Activated effector memory CD4-positive, alpha-beta T cell treated with Interleukin-2 at 50 U/mL for 16 hours (primary cell): ENCODE data around the gene PRMT2.
"Not testable (repeated sequence)": the region's sequence is repeated elsewhere in the genome, so short reads cannot be mapped to it uniquely, and the experiment has no call there.

Source experiments
- DNase-seq: peaks from one replicate; pipeline ENCODE4 v3.0.0-alpha.2; 2020

The PRMT2 gene

GRCh38 chr21:46646541-46647154 lies 11.2 kb downstream of the PRMT2 start:
- no peak for DNase-seq

- no peak for DNase-seq
Observed at GRCh38 chr21:46648539-46648938, 13.1 kb downstream of the PRMT2 start.

- DNase-seq = no peak
Observed at GRCh38 chr21:46649356-46649755, 13.9 kb downstream of the PRMT2 start.

- no peak for DNase-seq
Observed at GRCh38 chr21:46650476-46651098, 15.1 kb downstream of the PRMT2 start.

- DNase-seq = no peak
Observed at GRCh38 chr21:46651121-46651520, 15.6 kb downstream of the PRMT2 start.

GRCh38 chr21:46655230-46655629 lies 19.8 kb downstream of the PRMT2 start:
- no peak for DNase-seq

GRCh38 chr21:46656820-46657219 lies 21.3 kb downstream of the PRMT2 start:
- DNase-seq = no peak

- no peak for DNase-seq
Observed at GRCh38 chr21:46660505-46660904, 25.0 kb downstream of the PRMT2 start.

- DNase-seq = peak; percentile 22
Observed at GRCh38 chr21:46661211-46661625, 25.7 kb downstream of the PRMT2 start.

GRCh38 chr21:46661642-46662366 lies 26.3 kb downstream of the PRMT2 start:
- DNase-seq = no peak

- DNase-seq = no peak
Observed at GRCh38 chr21:46662367-46662654, 26.8 kb downstream of the PRMT2 start.

GRCh38 chr21:46662765-46663500 lies 27.5 kb downstream of the PRMT2 start:
- no peak for DNase-seq

- no peak for DNase-seq
Observed at GRCh38 chr21:46663754-46664153, 28.3 kb downstream of the PRMT2 start.

- no peak for DNase-seq
Observed at GRCh38 chr21:46664316-46664995, 29.0 kb downstream of the PRMT2 start.

GRCh38 chr21:46665566-46665965 lies 30.1 kb downstream of the PRMT2 start:
- no peak for DNase-seq

GRCh38 chr21:46666941-46667740 lies 31.7 kb downstream of the PRMT2 start:
- DNase-seq = no peak

- no peak for DNase-seq
Observed at GRCh38 chr21:46667741-46668380, 32.4 kb downstream of the PRMT2 start.

GRCh38 chr21:46668381-46668780 lies 32.9 kb downstream of the PRMT2 start:
- DNase-seq = no peak

- DNase-seq = not testable (repeated sequence)
Observed at GRCh38 chr21:46668904-46669303, 33.4 kb downstream of the PRMT2 start.

- no peak for DNase-seq
Observed at GRCh38 chr21:46674430-46675007, 39.0 kb downstream of the PRMT2 start.

GRCh38 chr21:46675595-46676280 lies 40.3 kb downstream of the PRMT2 start:
- DNase-seq = no peak
